ENCODE results near the gene IL3.

GRCh38 chr5:132065951-132066701 lies 5.7 kb downstream of the IL3 start:
- TF ChIP-seq CTCF (IDR thresholded peaks at IDR 0.05; ENCODE audit: low read depth, low read length, poor library complexity, severe bottlenecking) (no peak), EZH2phosphoT487 (IDR thresholded peaks at IDR 0.05; ENCODE audit: borderline replicate concordance, low read length) (no peak)
